Neural cell (in vitro differentiated cells): ENCODE data around the gene KDM2A. TPM values are rescaled to one million over a fixed set of nuclear protein-coding genes. Genes with fewer than 3 reads are reported as not detected.

Experiments used
- H2AFZ ChIP-seq: fragments of 200-600, 300-800 bp; sonication (generic), shearing (Covaris generic); 2 replicates; pipeline ENCODE4 v1.6.0; 2014; ENCODE audit warnings: low read depth, mild to moderate bottlenecking, antibody characterized with exemption, low read length, moderate library complexity
- H3F3A ChIP-seq: fragments of 200-600 bp; shearing (Covaris generic); 2 replicates; pipeline ENCODE4 v1.6.1; 2016; ENCODE audit warnings: mild to moderate bottlenecking, moderate library complexity, mixed read lengths, antibody characterized with exemption, low read length; ENCODE audit not compliant: insufficient read depth, poor library complexity, severe bottlenecking
- H3K27ac ChIP-seq: fragments of 200-600, 300-800 bp; sonication (generic), shearing (Covaris generic); 2 replicates; pipeline ENCODE4 v1.5.1; 2014; ENCODE audit warnings: mild to moderate bottlenecking, low read length, moderate library complexity
- H3K27me3 ChIP-seq: fragments of 300-800, 200-600 bp; sonication (generic), shearing (Covaris generic); 2 replicates; pipeline ENCODE4 v1.6.0; 2014; ENCODE audit warnings: mild to moderate bottlenecking, low read depth, low read length, moderate library complexity; ENCODE audit not compliant: insufficient read depth
- H3K36me3 ChIP-seq: fragments of 300-800, 200-600 bp; sonication (generic), shearing (Covaris generic); 2 replicates; pipeline ENCODE4 v1.5.1; 2014; ENCODE audit warnings: mild to moderate bottlenecking, antibody characterized with exemption, low read length, moderate library complexity; ENCODE audit not compliant: insufficient read depth
- H3K4me2 ChIP-seq: fragments of 300-800, 200-600 bp; sonication (generic), shearing (Covaris generic); 2 replicates; pipeline ENCODE4 v1.6.0; 2014; ENCODE audit warnings: mild to moderate bottlenecking, low read length
- H3K4me3 ChIP-seq: fragments of 300-800, 200-600 bp; sonication (generic), shearing (Covaris generic); 2 replicates; pipeline ENCODE4 v1.5.1; 2014; ENCODE audit warnings: mild to moderate bottlenecking, low read length, moderate library complexity
- H3K79me2 ChIP-seq: fragments of 200-600 bp; shearing (Covaris generic); replicated peaks from 2 replicates; pipeline ENCODE4 v1.6.0; 2014; ENCODE audit warnings: mild to moderate bottlenecking, low read length, moderate library complexity; ENCODE audit not compliant: insufficient read depth
- H3K9ac ChIP-seq: fragments of 300-800, 200-600 bp; sonication (generic), shearing (Covaris generic); 2 replicates; pipeline ENCODE4 v1.6.1; 2016; ENCODE audit warnings: mild to moderate bottlenecking, low read length, mixed read lengths
- H3K9me2 ChIP-seq: fragments of 200-600 bp; shearing (Covaris generic); 2 replicates; pipeline ENCODE4 v1.6.1; 2016; ENCODE audit warnings: mild to moderate bottlenecking, low read length, mixed read lengths; ENCODE audit not compliant: insufficient read depth
- H3K9me3 ChIP-seq: fragments of 200-600, 300-800 bp; sonication (generic), shearing (Covaris generic); 2 replicates; pipeline ENCODE4 v1.6.1; 2016; ENCODE audit warnings: mild to moderate bottlenecking, mixed run types, low read length, moderate library complexity, mixed read lengths
- H4K20me1 ChIP-seq: fragments of 200-600 bp; shearing (Covaris generic); 2 replicates; pipeline ENCODE4 v1.6.1; 2016; ENCODE audit warnings: mild to moderate bottlenecking, mixed run types; ENCODE audit not compliant: insufficient read depth
- CTCF ChIP-seq: fragments of 450-650 bp; IDR thresholded peaks from 2 replicates; pipeline ENCODE4 v1.5.1; 2014; ENCODE audit warnings: antibody characterized with exemption, mild to moderate bottlenecking, moderate library complexity; ENCODE audit not compliant: poor library complexity, severe bottlenecking
- EP300 ChIP-seq: fragments of 450-650 bp; conservative IDR thresholded peaks from 2 replicates; pipeline ENCODE4 v1.6.1; 2014; ENCODE audit warnings: antibody characterized with exemption, mild to moderate bottlenecking, moderate library complexity; ENCODE audit not compliant: poor library complexity, severe bottlenecking
- EZH2 ChIP-seq: fragments of 200-600, 300-800 bp; shearing (Covaris generic), sonication (generic); IDR thresholded peaks from 2 replicates; pipeline ENCODE4 v1.6.1; 2014; ENCODE audit warnings: antibody characterized with exemption, low read length, borderline replicate concordance, mild to moderate bottlenecking; ENCODE audit not compliant: insufficient read depth, poor library complexity, severe bottlenecking
- MXI1 ChIP-seq: fragments of 450-650 bp; conservative IDR thresholded peaks from 2 replicates; pipeline ENCODE4 v1.6.1; 2014; ENCODE audit warnings: antibody characterized with exemption, mild to moderate bottlenecking; ENCODE audit not compliant: poor library complexity, severe bottlenecking
- POLR2AphosphoS5 ChIP-seq: IDR thresholded peaks from 2 replicates; pipeline ENCODE4 v1.6.1; 2012
- RAD21 ChIP-seq: fragments of 450-650 bp; conservative IDR thresholded peaks from 2 replicates; pipeline ENCODE4 v1.6.1; 2014; ENCODE audit warnings: antibody characterized with exemption, mild to moderate bottlenecking, moderate library complexity
- REST ChIP-seq: IDR thresholded peaks from 2 replicates; pipeline ENCODE4 v1.6.1; 2012; ENCODE audit warnings: borderline replicate concordance
- SMC3 ChIP-seq: fragments of 450-650 bp; conservative IDR thresholded peaks from 2 replicates; pipeline ENCODE4 v1.6.1; 2014; ENCODE audit warnings: antibody characterized with exemption, mild to moderate bottlenecking, moderate library complexity; ENCODE audit not compliant: poor library complexity
- TAF1 ChIP-seq: IDR thresholded peaks from 2 replicates; pipeline ENCODE4 v1.6.1; 2012; ENCODE audit warnings: low read depth
- polyA plus RNA-seq: library from polyadenylated mRNA; depleted of rRNA; stranded (reverse); fragments of >200 nt; gene quantifications from 2 replicates; pipeline ENCODE4 v1.2.3, GENCODE V29; 2014

Gene KDM2A
- polyA plus RNA-seq, 1 donor from 2014 or later = 12.4 TPM

- Histone ChIP-seq H3K4me2 (peak overlapping the region; percentile 36), H4K20me1 (no peaks in the 10 kb centered on the region), H3K27me3 (no peaks in the 10 kb centered on the region), H3K9me2 (no peaks in the 10 kb centered on the region), H3K4me3 (peak overlapping the region; percentile 84), H3K36me3 (no peaks in the 10 kb centered on the region), H3K27ac (peak overlapping the region; percentile 86), H3F3A (no peaks in the 10 kb centered on the region), H3K79me2 (peaks cover 51% of the 10 kb centered on the region), H2AFZ (no peak overlapping the region), H3K9me3 (no peaks in the 10 kb centered on the region), H3K9ac (peak overlapping the region; percentile 88)
- TF ChIP-seq CTCF (no peak), EP300 (no peak), TAF1 (no peak), MXI1 (no peak), REST (no peak), POLR2AphosphoS5 (no peak), EZH2 (no peak), SMC3 (no peak), RAD21 (no peak)
Measured at GRCh38 chr11:67119585-67120391, 725 bp downstream of the KDM2A start.

GRCh38 chr11:67120456-67120855, 1.4 kb downstream of the KDM2A start:
- Histone ChIP-seq H3K27ac (peak overlapping the region; percentile 27), H3F3A (no peaks in the 10 kb centered on the region), H3K9me3 (no peaks in the 10 kb centered on the region), H3K36me3 (no peaks in the 10 kb centered on the region), H4K20me1 (no peaks in the 10 kb centered on the region), H3K9ac (peak overlapping the region; percentile 88), H3K9me2 (no peaks in the 10 kb centered on the region), H3K79me2 (peaks cover 58% of the 10 kb centered on the region), H2AFZ (no peak overlapping the region), H3K4me2 (peak overlapping the region; percentile 90), H3K27me3 (no peaks in the 10 kb centered on the region), H3K4me3 (peak overlapping the region; percentile 84)
- TF ChIP-seq MXI1 = no peak
- TF ChIP-seq SMC3 = no peak
- TF ChIP-seq CTCF = no peak
- TF ChIP-seq EP300 = no peak
